MM.1S (cell line): Measurements from ENCODE around the gene TAF5L.

ENCODE experiments used
- DNase-seq: peaks from one replicate; pipeline ENCODE4 v3.0.0-alpha.2; 2015
- H2AFZ ChIP-seq: fragments of 300-600 bp; sonication (generic); 2 replicates; pipeline ENCODE4 v1.6.0; 2016; ENCODE audit warnings: antibody characterized with exemption, low read length
- H3F3A ChIP-seq: fragments of 300-600 bp; sonication (generic); 2 replicates; pipeline ENCODE4 v1.6.1; 2016; ENCODE audit warnings: mild to moderate bottlenecking, antibody characterized with exemption, low read length, moderate library complexity, mixed read lengths; ENCODE audit not compliant: insufficient read depth
- H3K27ac ChIP-seq: fragments of 300-600 bp; sonication (generic); 2 replicates; pipeline ENCODE4 v1.5.1; 2016; ENCODE audit warnings: mild to moderate bottlenecking, low read length
- H3K27me3 ChIP-seq: fragments of 300-600 bp; sonication (generic); replicated peaks from 2 replicates; pipeline ENCODE4 v1.6.0; 2016; ENCODE audit warnings: low read length; ENCODE audit not compliant: insufficient read depth
- H3K36me3 ChIP-seq: fragments of 300-600 bp; sonication (generic); replicated peaks from 2 replicates; pipeline ENCODE4 v1.6.1; 2016; ENCODE audit warnings: mild to moderate bottlenecking, low read length, mixed read lengths; ENCODE audit not compliant: insufficient read depth
- H3K4me1 ChIP-seq: fragments of 300-600 bp; sonication (generic); 2 replicates; pipeline ENCODE4 v1.6.1; 2016; ENCODE audit warnings: low read length, mixed read lengths
- H3K4me2 ChIP-seq: fragments of 300-600 bp; sonication (generic); 2 replicates; pipeline ENCODE4 v1.6.0; 2016; ENCODE audit warnings: low read depth, low read length
- H3K4me3 ChIP-seq: fragments of 300-600 bp; sonication (generic); 2 replicates; pipeline ENCODE4 v1.5.1; 2016; ENCODE audit warnings: low read length, mixed read lengths
- H3K79me2 ChIP-seq: fragments of 300-600 bp; sonication (generic); 2 replicates; pipeline ENCODE4 v1.6.1; 2016; ENCODE audit warnings: mixed run types, low read length, mixed read lengths
- H3K9ac ChIP-seq: fragments of 300-600 bp; sonication (generic); 2 replicates; pipeline ENCODE4 v1.6.1; 2016; ENCODE audit warnings: low read length, mixed read lengths
- H3K9me2 ChIP-seq: fragments of 300-600 bp; sonication (generic); replicated peaks from 2 replicates; pipeline ENCODE4 v1.6.1; 2016; ENCODE audit warnings: mild to moderate bottlenecking, low read length, mixed read lengths; ENCODE audit not compliant: insufficient read depth
- H3K9me3 ChIP-seq: fragments of 300-600 bp; sonication (generic); replicated peaks from 2 replicates; pipeline ENCODE4 v1.6.1; 2016; ENCODE audit warnings: mild to moderate bottlenecking, low read length, mixed read lengths; ENCODE audit not compliant: insufficient read depth
- H4K20me1 ChIP-seq: fragments of 300-600 bp; sonication (generic); 2 replicates; pipeline ENCODE4 v1.6.1; 2016; ENCODE audit warnings: mild to moderate bottlenecking, low read length, moderate library complexity, mixed read lengths; ENCODE audit not compliant: insufficient read depth
- CTCF ChIP-seq: fragments of 300-600 bp; sonication (generic); IDR thresholded peaks from 2 replicates; pipeline ENCODE4 v1.5.1; 2016; ENCODE audit warnings: antibody characterized with exemption, low read length, mixed read lengths
- EZH2 ChIP-seq: fragments of 300-600 bp; sonication (generic); optimal IDR thresholded peaks from 2 replicates; pipeline ENCODE3; 2017; ENCODE audit warnings: low read depth, mild to moderate bottlenecking, antibody characterized with exemption, low read length, mixed read lengths
- EZH2phosphoT487 ChIP-seq: fragments of 300-600 bp; sonication (generic); IDR thresholded peaks from 2 replicates; pipeline ENCODE4 v1.6.1; 2018; ENCODE audit warnings: antibody characterized with exemption, low read length

The TAF5L gene

GRCh38 chr1:229553621-229554130, 72.2 kb downstream of the TAF5L start:
- DNase-seq = no peak
- Histone ChIP-seq H3K79me2 (peaks cover 93% of the 10 kb centered on the region), H3K27ac (peak overlapping the region; percentile 63; the same call in 1 of the 2 replicates), H3K4me1 (peaks cover 20% of the 10 kb centered on the region), H3K9ac (no peak overlapping the region), H3K9me3 (no peaks in the 10 kb centered on the region), H3K9me2 (no peaks in the 10 kb centered on the region), H3K4me3 (no peak overlapping the region), H3K4me2 (no peak overlapping the region), H2AFZ (no peak overlapping the region), H3F3A (peaks cover 11% of the 10 kb centered on the region), H3K36me3 (no peaks in the 10 kb centered on the region), H4K20me1 (peaks cover 3% of the 10 kb centered on the region), H3K27me3 (no peaks in the 10 kb centered on the region)
- no peak for TF ChIP-seq EZH2
- no peak for TF ChIP-seq CTCF
- TF ChIP-seq EZH2phosphoT487 = no peak

GRCh38 chr1:229552732-229553131, 73.2 kb downstream of the TAF5L start:
- H3K36me3 ChIP-seq = no peaks in the 10 kb centered on the region
- H3K9ac ChIP-seq = no peak overlapping the region
- peaks cover 20% of the 10 kb centered on the region for H3K4me1 ChIP-seq
- H3F3A ChIP-seq = peaks cover 9% of the 10 kb centered on the region
- no peak overlapping the region for H2AFZ ChIP-seq
- no peak overlapping the region for H3K4me2 ChIP-seq
- no peaks in the 10 kb centered on the region for H3K9me3 ChIP-seq
- H4K20me1 ChIP-seq = peaks cover 3% of the 10 kb centered on the region
- peaks cover 96% of the 10 kb centered on the region for H3K79me2 ChIP-seq
- no peak for DNase-seq
- no peaks in the 10 kb centered on the region for H3K9me2 ChIP-seq
- no peak overlapping the region for H3K4me3 ChIP-seq
- H3K27me3 ChIP-seq = no peaks in the 10 kb centered on the region
- TF ChIP-seq CTCF (no peak), EZH2phosphoT487 (no peak), EZH2 (no peak)
- no peak overlapping the region for H3K27ac ChIP-seq

- Histone ChIP-seq H3K4me1 (peaks cover 9% of the 10 kb centered on the region), H3K4me3 (no peak overlapping the region), H3K36me3 (no peaks in the 10 kb centered on the region), H2AFZ (no peak overlapping the region), H3K4me2 (no peak overlapping the region), H4K20me1 (peaks cover 3% of the 10 kb centered on the region), H3K9me3 (no peaks in the 10 kb centered on the region), H3F3A (no peaks in the 10 kb centered on the region), H3K79me2 (peaks cover 79% of the 10 kb centered on the region), H3K27me3 (no peaks in the 10 kb centered on the region), H3K27ac (no peak overlapping the region), H3K9me2 (no peaks in the 10 kb centered on the region), H3K9ac (no peak overlapping the region)
- no peak for TF ChIP-seq EZH2phosphoT487
- TF ChIP-seq EZH2 = no peak
- TF ChIP-seq CTCF = no peak
- no peak for DNase-seq
Observed at GRCh38 chr1:229550812-229551567, 74.9 kb downstream of the TAF5L start.
